CD14-positive monocyte (primary cell): ENCODE data around the gene NUP107. TPM values are rescaled to one million over a fixed set of nuclear protein-coding genes. Genes with fewer than 3 reads are reported as not detected.
A peak's percentile ranks its signal among the peaks of the same experiment; 100 is the strongest.

ENCODE experiments used
- DNase-seq, 3 donors: peaks; one replicate each; pipeline ENCODE4 v3.0.0-alpha.2; 2011 to 2022
- H2AFZ ChIP-seq: 2 replicates; pipeline ENCODE4 v1.6.0; 2012; ENCODE audit warnings: mild to moderate bottlenecking, low read depth, low read length, inconsistent platforms; ENCODE audit not compliant: insufficient read depth, poor library complexity, severe bottlenecking
- H3K27ac ChIP-seq, 2 donors: 1 replicate in 1 of 2; 2 replicates in 1 of 2; pipeline ENCODE4 v1.5.1; 2012 to 2013; ENCODE audit warnings: low read length in 2 of 2, control low read depth in 1 of 2, inconsistent platforms in 1 of 2, low read depth in 1 of 2, mild to moderate bottlenecking in 1 of 2
- H3K27me3 ChIP-seq, 2 donors: one replicate each; pipeline versions ENCODE4 v1.6.0 to v1.6.1; 2011 to 2013; ENCODE audit warnings: low read length in 2 of 2; ENCODE audit not compliant: control insufficient read depth in 2 of 2, insufficient read depth in 2 of 2
- H3K36me3 ChIP-seq, 2 donors: replicated peaks in 1 of 2; 1 replicate in 1 of 2; 2 replicates in 1 of 2; pipeline versions ENCODE4 v1.5.1 to v1.6.1; 2012 to 2013; ENCODE audit warnings: low read length in 2 of 2, control low read depth in 1 of 2, inconsistent platforms in 1 of 2, mild to moderate bottlenecking in 1 of 2; ENCODE audit not compliant: insufficient read depth in 2 of 2, control insufficient read depth in 1 of 2
- H3K4me1 ChIP-seq, 2 donors: 1 replicate in 1 of 2; 2 replicates in 1 of 2; pipeline versions ENCODE4 v1.5.1 to v1.6.1; 2012 to 2013; ENCODE audit warnings: low read length in 2 of 2, control low read depth in 1 of 2, inconsistent platforms in 1 of 2, mild to moderate bottlenecking in 1 of 2, moderate library complexity in 1 of 2; ENCODE audit not compliant: insufficient read depth in 2 of 2, control insufficient read depth in 1 of 2
- H3K4me2 ChIP-seq: replicated peaks from 2 replicates; pipeline ENCODE3; 2012; ENCODE audit warnings: low read length, moderate library complexity, mild to moderate bottlenecking; ENCODE audit not compliant: poor library complexity, severe bottlenecking; ENCODE audit errors: extremely low read depth
- H3K4me3 ChIP-seq, 3 experiments: fragments of 200-600 bp in 1 of 3; sonication (generic) in 1 of 3; replicated peaks in 1 of 3; 1 replicate in 2 of 3; 2 replicates in 1 of 3; pipeline ENCODE4 v1.5.1; 2011 to 2013; ENCODE audit warnings: low read length in 3 of 3, mild to moderate bottlenecking in 3 of 3, control low read depth in 2 of 3, low read depth in 2 of 3, inconsistent platforms in 1 of 3, moderate library complexity in 1 of 3
- H3K79me2 ChIP-seq: 2 replicates; pipeline ENCODE4 v1.6.0; 2012; ENCODE audit warnings: mild to moderate bottlenecking, control low read depth, inconsistent platforms, low read length, moderate library complexity; ENCODE audit not compliant: insufficient read depth
- H3K9ac ChIP-seq: 2 replicates; pipeline ENCODE4 v1.6.0; 2017; ENCODE audit warnings: low read length, mild to moderate bottlenecking; ENCODE audit not compliant: insufficient read depth, poor library complexity, severe bottlenecking
- H3K9me3 ChIP-seq, 2 donors: replicated peaks in 1 of 2; 1 replicate in 1 of 2; 2 replicates in 1 of 2; pipeline versions ENCODE4 v1.5.1 to v1.6.1; 2012 to 2013; ENCODE audit warnings: low read length in 2 of 2, control low read depth in 1 of 2; ENCODE audit not compliant: control insufficient read depth in 1 of 2, insufficient read depth in 1 of 2
- H4K20me1 ChIP-seq: 2 replicates; pipeline ENCODE4 v1.6.0; 2012; ENCODE audit warnings: mild to moderate bottlenecking, low read length, control low read depth, moderate library complexity; ENCODE audit not compliant: insufficient read depth
- H3K27ac Mint-ChIP-seq, 7 donors: one replicate each; pipeline ENCODE4 v1.8.0; 2020; ENCODE audit warnings: mild to moderate bottlenecking in 7 of 7, mixed read lengths in 7 of 7, moderate library complexity in 6 of 7, inconsistent platforms in 2 of 7
- H3K27me3 Mint-ChIP-seq, 3 donors: one replicate each; pipeline ENCODE4 v1.8.0; 2021 to 2022; ENCODE audit warnings: low read depth in 3 of 3, mild to moderate bottlenecking in 3 of 3, mixed read lengths in 3 of 3, moderate library complexity in 3 of 3, inconsistent platforms in 1 of 3
- H3K36me3 Mint-ChIP-seq, 2 donors: one replicate each; pipeline ENCODE4 v1.8.0; 2020; ENCODE audit warnings: mixed read lengths in 2 of 2, inconsistent platforms in 1 of 2, mild to moderate bottlenecking in 1 of 2
- H3K4me1 Mint-ChIP-seq: one replicate; pipeline ENCODE4 v1.8.0; 2020; ENCODE audit warnings: mild to moderate bottlenecking, mixed read lengths
- H3K4me3 Mint-ChIP-seq, 2 donors: one replicate each; pipeline ENCODE4 v1.8.0; 2020; ENCODE audit warnings: mild to moderate bottlenecking in 2 of 2, mixed read lengths in 2 of 2, moderate library complexity in 1 of 2
- H3K9me3 Mint-ChIP-seq, 7 donors: one replicate each; pipeline ENCODE4 v1.8.0; 2020 to 2022; ENCODE audit warnings: mixed read lengths in 7 of 7, mild to moderate bottlenecking in 6 of 7, moderate library complexity in 6 of 7, inconsistent platforms in 2 of 7
- WGBS: methylation state at CpG from one replicate; pipeline ENCODE4 v1.1.5; 2013; ENCODE audit warnings: missing lambda C conversion rate; ENCODE audit not compliant: insufficient coverage; 5-methylcytosine and 5-hydroxymethylcytosine counted together
- intact Hi-C, 2 donors: fragments of 100-400 bp; cut with micrococcal nuclease; formaldehyde crosslinking; loops; one replicate each; pipeline versions ENCODE4 v1.15.0 to v1.15.1; 2023
- polyA plus RNA-seq, 3 donors: library from polyadenylated mRNA; depleted of rRNA in 1 of 3; unstranded in 2 of 3; stranded (reverse) in 1 of 3; fragments of 300-500 nt in 2 of 3; fragments of >200 nt in 1 of 3; fragmentation: Illumina TruSeq in 2 of 3; gene quantifications; 1 replicate in 2 of 3; 2 replicates in 1 of 3; pipeline ENCODE4 v1.2.3, GENCODE V29; 2012 to 2021
- TF ChIP-seq, protein P1 (sequence below): fragments of 200-600 bp; IDR thresholded peaks from one replicate; pipeline ENCODE4 v1.8.0; 2022; ENCODE audit warnings: antibody characterized with exemption, mild to moderate bottlenecking

The NUP107 gene
- polyA plus RNA-seq, 3 donors: 6.7 to 20.5 (median 10.7) TPM

GRCh38 chr12:68788554-68789143 lies 101.9 kb downstream of the NUP107 start:
- H3K4me3 Mint-ChIP-seq: no peak overlapping the region
- Histone ChIP-seq H2AFZ (no peak overlapping the region), H3K4me3 (no peak overlapping the region), H3K36me3 (no peaks in the 10 kb centered on the region), H3K27ac (peak overlapping the region in 1 of 2 donors; percentile 96), H3K4me1 (peaks cover 59 to 60% of the 10 kb centered on the region in 2 donors), H3K79me2 (no peaks in the 10 kb centered on the region), H3K9ac (no peak overlapping the region), H3K27me3 (no peaks in the 10 kb centered on the region), H3K4me2 (no peak overlapping the region), H3K9me3 (no peaks in the 10 kb centered on the region), H4K20me1 (no peaks in the 10 kb centered on the region)
- no peak for DNase-seq
- H3K9me3 Mint-ChIP-seq: peaks cover 0 to 2% (median 0%) of the 10 kb centered on the region in 7 donors
- H3K27ac Mint-ChIP-seq: peak overlapping the region in 6 of 7 donors; percentile 96 to 99 (median 97)
- H3K4me1 Mint-ChIP-seq: peaks cover 46% of the 10 kb centered on the region
- intact Hi-C loops: no loop called here
- H3K27me3 Mint-ChIP-seq: no peaks in the 10 kb centered on the region
- 100% methylated on average over 1 of the region's 3 CpGs for WGBS
- TF ChIP-seq, protein P1, sequence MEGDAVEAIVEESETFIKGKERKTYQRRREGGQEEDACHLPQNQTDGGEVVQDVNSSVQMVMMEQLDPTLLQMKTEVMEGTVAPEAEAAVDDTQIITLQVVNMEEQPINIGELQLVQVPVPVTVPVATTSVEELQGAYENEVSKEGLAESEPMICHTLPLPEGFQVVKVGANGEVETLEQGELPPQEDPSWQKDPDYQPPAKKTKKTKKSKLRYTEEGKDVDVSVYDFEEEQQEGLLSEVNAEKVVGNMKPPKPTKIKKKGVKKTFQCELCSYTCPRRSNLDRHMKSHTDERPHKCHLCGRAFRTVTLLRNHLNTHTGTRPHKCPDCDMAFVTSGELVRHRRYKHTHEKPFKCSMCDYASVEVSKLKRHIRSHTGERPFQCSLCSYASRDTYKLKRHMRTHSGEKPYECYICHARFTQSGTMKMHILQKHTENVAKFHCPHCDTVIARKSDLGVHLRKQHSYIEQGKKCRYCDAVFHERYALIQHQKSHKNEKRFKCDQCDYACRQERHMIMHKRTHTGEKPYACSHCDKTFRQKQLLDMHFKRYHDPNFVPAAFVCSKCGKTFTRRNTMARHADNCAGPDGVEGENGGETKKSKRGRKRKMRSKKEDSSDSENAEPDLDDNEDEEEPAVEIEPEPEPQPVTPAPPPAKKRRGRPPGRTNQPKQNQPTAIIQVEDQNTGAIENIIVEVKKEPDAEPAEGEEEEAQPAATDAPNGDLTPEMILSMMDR: no peak
- H3K36me3 Mint-ChIP-seq: peaks cover 0 to 2% of the 10 kb centered on the region in 2 donors

GRCh38 chr12:68789144-68789878 lies 102.5 kb downstream of the NUP107 start:
- H3K36me3 ChIP-seq: no peaks in the 10 kb centered on the region
- H3K79me2 ChIP-seq: no peaks in the 10 kb centered on the region
- peak overlapping the region in 1 of 2 donors; percentile 96 for H3K27ac ChIP-seq
- no peaks in the 10 kb centered on the region for H4K20me1 ChIP-seq
- no peak overlapping the region for H3K9ac ChIP-seq
- intact Hi-C loops: no loop called here
- Mint-ChIP-seq H3K27ac (peak overlapping the region in 6 of 7 donors; percentile 60 to 78 (median 66)), H3K27me3 (no peaks in the 10 kb centered on the region), H3K4me1 (peaks cover 39% of the 10 kb centered on the region), H3K36me3 (peaks cover 0 to 2% of the 10 kb centered on the region in 2 donors), H3K4me3 (no peak overlapping the region), H3K9me3 (peaks cover 0 to 2% (median 0%) of the 10 kb centered on the region in 7 donors)
- TF ChIP-seq, protein P1: no peak
- H3K27me3 ChIP-seq: no peaks in the 10 kb centered on the region
- no peak overlapping the region for H3K4me2 ChIP-seq
- WGBS: 100% methylated on average over 5 of the region's 14 CpGs
- no peaks in the 10 kb centered on the region for H3K9me3 ChIP-seq
- DNase-seq: no peak
- H3K4me1 ChIP-seq: peaks cover 52 to 53% of the 10 kb centered on the region in 2 donors
- H2AFZ ChIP-seq: no peak overlapping the region
- H3K4me3 ChIP-seq: no peak overlapping the region
